SK-N-SH (cell line): Measurements from ENCODE around the gene ENTPD1. TPM values are rescaled to one million over a fixed set of nuclear protein-coding genes. Genes with fewer than 3 reads are reported as not detected.

Source experiments
- CTCF ChIA-PET: fragments of 300-600, 350-600 bp; formaldehyde crosslinking; extraction: SDS; loops from one replicate; lab custom pipeline; 2021; lab: Yijun Ruan, JAX
- POLR2A ChIA-PET: fragments of 350-600 bp; sonication (Branson Sonifier 250); formaldehyde crosslinking; extraction: SDS; loops from one replicate; lab custom pipeline; 2020; ENCODE audit warnings: antibody characterized with exemption, inconsistent platforms; lab: Yijun Ruan, JAX
- DNase-seq: peaks from one replicate; pipeline ENCODE4 v3.0.0; 2012
- H2AFZ ChIP-seq: fragments of 200-600 bp; sonication (generic); 2 replicates; pipeline ENCODE4 v1.8.1; 2016; ENCODE audit warnings: antibody characterized with exemption, mild to moderate bottlenecking, low read depth
- H3F3A ChIP-seq: fragments of 200-600 bp; sonication (generic); replicated peaks from 2 replicates; pipeline ENCODE3; 2016; ENCODE audit warnings: antibody characterized with exemption, mild to moderate bottlenecking; ENCODE audit not compliant: insufficient read depth
- H3K27ac ChIP-seq, 2 experiments: fragments of 200-500 bp in 1 of 2; fragments of 200-600 bp in 1 of 2; sonication (Bioruptor generic) in 1 of 2; sonication (generic), shearing (Covaris generic) in 1 of 2; 2 replicates each; pipeline versions ENCODE4 v1.5.1 to v1.6.1; 2014 to 2016; ENCODE audit warnings: low read depth in 2 of 2, inconsistent platforms in 1 of 2, low read length in 1 of 2, mild to moderate bottlenecking in 1 of 2, mixed read lengths in 1 of 2
- H3K27me3 ChIP-seq: fragments of 200-600 bp; sonication (generic), shearing (Covaris generic); 2 replicates; pipeline ENCODE4 v1.6.1; 2016; ENCODE audit warnings: mixed run types; ENCODE audit not compliant: insufficient read depth
- H3K36me3 ChIP-seq, 2 experiments: fragments of 200-500 bp in 1 of 2; fragments of 200-600 bp in 1 of 2; sonication (Bioruptor generic) in 1 of 2; sonication (generic) in 1 of 2; replicated peaks in 1 of 2; 2 replicates each; pipeline versions ENCODE3 to v1.5.1; 2014 to 2016; ENCODE audit warnings: low read length in 1 of 2, mild to moderate bottlenecking in 1 of 2; ENCODE audit not compliant: insufficient read depth in 2 of 2, control insufficient read depth in 1 of 2
- H3K4me1 ChIP-seq, 2 experiments: fragments of 200-500 bp in 1 of 2; fragments of 200-600 bp in 1 of 2; sonication (Bioruptor generic) in 1 of 2; sonication (generic), shearing (Covaris generic) in 1 of 2; 2 replicates each; pipeline versions ENCODE4 v1.5.1 to v1.6.1; 2014 to 2016; ENCODE audit warnings: low read depth in 1 of 2, low read length in 1 of 2, mixed run types in 1 of 2; ENCODE audit not compliant: insufficient read depth in 2 of 2, control insufficient read depth in 1 of 2
- H3K4me2 ChIP-seq: fragments of 200-600 bp; sonication (generic), shearing (Covaris generic); 2 replicates; pipeline ENCODE4 v1.6.1; 2017; ENCODE audit warnings: mixed run types
- H3K4me3 ChIP-seq, 2 experiments: fragments of 200-500 bp in 1 of 2; fragments of 200-600 bp in 1 of 2; sonication (Bioruptor generic) in 1 of 2; sonication (generic), shearing (Covaris generic) in 1 of 2; 2 replicates each; pipeline versions ENCODE4 v1.5.1 to v1.8.1; 2014 to 2016; ENCODE audit warnings: low read depth in 2 of 2, inconsistent platforms in 1 of 2, low read length in 1 of 2, mild to moderate bottlenecking in 1 of 2, mixed read lengths in 1 of 2, moderate library complexity in 1 of 2
- H3K79me2 ChIP-seq: fragments of 200-600 bp; sonication (generic); 2 replicates; pipeline ENCODE4 v1.8.1; 2017; ENCODE audit warnings: mild to moderate bottlenecking; ENCODE audit not compliant: insufficient read depth
- H3K9ac ChIP-seq: fragments of 200-600 bp; sonication (generic); 2 replicates; pipeline ENCODE4 v1.6.1; 2017; ENCODE audit warnings: mixed run types
- H3K9me2 ChIP-seq: fragments of 200-600 bp; sonication (generic); 2 replicates; pipeline ENCODE4 v1.6.1; 2017; ENCODE audit warnings: mixed run types
- H3K9me3 ChIP-seq: fragments of 200-600 bp; sonication (generic); 2 replicates; pipeline ENCODE4 v1.6.1; 2017; ENCODE audit warnings: mixed run types, mild to moderate bottlenecking, moderate library complexity
- H4K20me1 ChIP-seq: fragments of 200-600 bp; sonication (generic); 2 replicates; pipeline ENCODE4 v1.6.1; 2017; ENCODE audit warnings: mild to moderate bottlenecking, mixed run types; ENCODE audit not compliant: insufficient read depth
- ELF1 ChIP-seq: IDR thresholded peaks from 2 replicates; pipeline ENCODE4 v1.4.0; 2012
- EP300 ChIP-seq, 2 experiments: IDR thresholded peaks; 2 replicates each; pipeline versions ENCODE4 v1.4.0 to v1.6.1; 2012; ENCODE audit warnings: borderline replicate concordance in 1 of 2, low read depth in 1 of 2, low read length in 1 of 2
- FOXJ3 ChIP-seq: sonication (generic); formaldehyde crosslinking; IDR thresholded peaks from 2 replicates; pipeline ENCODE4 v1.5.1; 2020; ENCODE audit warnings: mild to moderate bottlenecking, missing genetic modification reagents
- FOXM1 ChIP-seq: IDR thresholded peaks from 2 replicates; pipeline ENCODE4 v1.4.0; 2012; ENCODE audit warnings: low read depth, mild to moderate bottlenecking
- GABPA ChIP-seq: IDR thresholded peaks from 2 replicates; pipeline ENCODE4 v1.4.0; 2012; ENCODE audit warnings: low read depth, mild to moderate bottlenecking
- GATA2 ChIP-seq: sonication (generic); formaldehyde crosslinking; IDR thresholded peaks from 2 replicates; pipeline ENCODE4 v1.5.0; 2020; ENCODE audit warnings: mild to moderate bottlenecking, missing genetic modification reagents
- IRF3 ChIP-seq: fragments of 150-350 bp; IDR thresholded peaks from 2 replicates; pipeline ENCODE4 v1.6.1; 2016; ENCODE audit warnings: mild to moderate bottlenecking, low read depth, low read length
- MAX ChIP-seq: IDR thresholded peaks from 2 replicates; pipeline ENCODE4 v1.4.0; 2012; ENCODE audit warnings: low read depth
- NRF1 ChIP-seq: IDR thresholded peaks from 2 replicates; pipeline ENCODE4 v1.6.1; 2012; ENCODE audit warnings: low read depth, mild to moderate bottlenecking, low read length
- PBX3 ChIP-seq: IDR thresholded peaks from 2 replicates; pipeline ENCODE4; 2012
- RCOR1 ChIP-seq: fragments of 150-350 bp; IDR thresholded peaks from 2 replicates; pipeline ENCODE4 v1.6.1; 2017; ENCODE audit warnings: antibody characterized with exemption, low read length
- REST ChIP-seq: IDR thresholded peaks from 2 replicates; pipeline ENCODE4 v1.6.1; 2012; ENCODE audit warnings: mild to moderate bottlenecking, low read depth, low read length, moderate library complexity
- RFX5 ChIP-seq: IDR thresholded peaks from 2 replicates; pipeline ENCODE4 v1.6.1; 2012; ENCODE audit warnings: mild to moderate bottlenecking, improper control_type of control experiment, low read length
- SIN3A ChIP-seq: IDR thresholded peaks from 2 replicates; pipeline ENCODE4 v1.6.1; 2012; ENCODE audit warnings: low read depth, mild to moderate bottlenecking, low read length, moderate library complexity, borderline replicate concordance
- TAF1 ChIP-seq: IDR thresholded peaks from 2 replicates; pipeline ENCODE4 v1.6.1; 2012; ENCODE audit warnings: low read depth, mild to moderate bottlenecking, low read length, moderate library complexity, borderline replicate concordance
- TCF12 ChIP-seq: IDR thresholded peaks from 2 replicates; pipeline ENCODE4 v1.4.0; 2012
- USF1 ChIP-seq: IDR thresholded peaks from 2 replicates; pipeline ENCODE4 v1.4.0; 2012; ENCODE audit warnings: low read depth, borderline replicate concordance
- YY1 ChIP-seq: IDR thresholded peaks from 2 replicates; pipeline ENCODE4 v1.4.0; 2012; ENCODE audit warnings: low read depth, mild to moderate bottlenecking
- WGBS: methylation state at CpG from one replicate; pipeline ENCODE4 v1.1.6; 2017; ENCODE audit warnings: low lambda C conversion rate; 5-methylcytosine and 5-hydroxymethylcytosine counted together
- polyA plus RNA-seq, 3 experiments: library from polyadenylated mRNA; depleted of rRNA; stranded (reverse); fragments of >200 nt; gene quantifications; 2 replicates each; pipeline ENCODE4 v1.2.3, GENCODE V29; 2012

The ENTPD1 gene
- polyA plus RNA-seq, 1 of the 3 experiments (the other 2 are of a cell fraction): 0.02 TPM

GRCh38 chr10:95889830-95890229 is 133.9 kb downstream of the ENTPD1 start:
- H2AFZ ChIP-seq: no peak overlapping the region
- peaks cover 7 to 8% of the 10 kb centered on the region in 2 experiments for H3K36me3 ChIP-seq
- H3K27me3 ChIP-seq: no peaks in the 10 kb centered on the region
- H3K4me2 ChIP-seq: no peak overlapping the region
- no peaks in the 10 kb centered on the region for H3F3A ChIP-seq
- no peak overlapping the region for H3K27ac ChIP-seq
- H3K9me3 ChIP-seq: no peaks in the 10 kb centered on the region
- H3K4me3 ChIP-seq: no peak overlapping the region
- DNase-seq: no peak
- no peaks in the 10 kb centered on the region for H4K20me1 ChIP-seq
- no peak overlapping the region for H3K9ac ChIP-seq
- ChIA-PET CTCF (interaction anchor here (1.0 kb wide), 1 partner anchor 25 kb away, joined by 3 read pairs; no protein-coding TSS in a partner anchor), POLR2A (no interaction called here)
- no peaks in the 10 kb centered on the region for H3K9me2 ChIP-seq
- no peaks in the 10 kb centered on the region for H3K79me2 ChIP-seq
- WGBS: 88% methylated on average over 2 of the region's 2 CpGs
- TF ChIP-seq RFX5: no peak
- no peak for TF ChIP-seq PBX3
- TF ChIP-seq TAF1: no peak
- no peak for TF ChIP-seq TCF12
- no peak for TF ChIP-seq REST
- TF ChIP-seq NRF1: no peak
- no peak for TF ChIP-seq USF1
- H3K4me1 ChIP-seq: no peaks in the 10 kb centered on the region

- 98% methylated on average over 4 of the region's 4 CpGs for WGBS
- H3K79me2 ChIP-seq: no peaks in the 10 kb centered on the region
- no peak for TF ChIP-seq SIN3A
- no peak for TF ChIP-seq IRF3
- TF ChIP-seq GATA2: no peak
- no peak for TF ChIP-seq GABPA
- no peak for TF ChIP-seq NRF1
- TF ChIP-seq YY1: no peak
- TF ChIP-seq RCOR1: no peak
- TF ChIP-seq PBX3: no peak
- no peak for TF ChIP-seq FOXJ3 (CRISPR knock-in tag)
- no peak for TF ChIP-seq ELF1
- no peak for TF ChIP-seq EP300 (IDR thresholded peaks at IDR 0.05; ENCODE audit: borderline replicate concordance in 1 of 2, low read depth in 1 of 2, low read length in 1 of 2)
- no peak for TF ChIP-seq FOXM1
- TF ChIP-seq MAX: no peak
These were observed 140.3 kb downstream of the ENTPD1 start for GRCh38 chr10:95896071-95896850.

More at GRCh38 chr10:95896071-95896850, 140.3 kb downstream of the ENTPD1 start:
- DNase-seq: no peak
- Histone ChIP-seq H2AFZ (no peak overlapping the region), H3K4me2 (no peak overlapping the region), H3K9ac (no peak overlapping the region), H4K20me1 (no peaks in the 10 kb centered on the region), H3K36me3 (peaks cover 18 to 31% of the 10 kb centered on the region in 2 experiments), H3K9me2 (no peaks in the 10 kb centered on the region), H3K9me3 (no peaks in the 10 kb centered on the region), H3K4me1 (no peaks in the 10 kb centered on the region), H3K27me3 (no peaks in the 10 kb centered on the region), H3K4me3 (no peak overlapping the region), H3K27ac (no peak overlapping the region), H3F3A (no peaks in the 10 kb centered on the region)
- POLR2A ChIA-PET: no interaction called here
- CTCF ChIA-PET: interaction anchor here (1.1 kb wide), 1 partner anchor 11 kb away, joined by 3 read pairs; no protein-coding TSS in a partner anchor
